Measurements from ENCODE around the gene PMM2.
"Not testable (repeated sequence)": the region's sequence is repeated elsewhere in the genome, so short reads cannot be mapped to it uniquely, and the experiment has no call there.

Gene PMM2

DNA sequence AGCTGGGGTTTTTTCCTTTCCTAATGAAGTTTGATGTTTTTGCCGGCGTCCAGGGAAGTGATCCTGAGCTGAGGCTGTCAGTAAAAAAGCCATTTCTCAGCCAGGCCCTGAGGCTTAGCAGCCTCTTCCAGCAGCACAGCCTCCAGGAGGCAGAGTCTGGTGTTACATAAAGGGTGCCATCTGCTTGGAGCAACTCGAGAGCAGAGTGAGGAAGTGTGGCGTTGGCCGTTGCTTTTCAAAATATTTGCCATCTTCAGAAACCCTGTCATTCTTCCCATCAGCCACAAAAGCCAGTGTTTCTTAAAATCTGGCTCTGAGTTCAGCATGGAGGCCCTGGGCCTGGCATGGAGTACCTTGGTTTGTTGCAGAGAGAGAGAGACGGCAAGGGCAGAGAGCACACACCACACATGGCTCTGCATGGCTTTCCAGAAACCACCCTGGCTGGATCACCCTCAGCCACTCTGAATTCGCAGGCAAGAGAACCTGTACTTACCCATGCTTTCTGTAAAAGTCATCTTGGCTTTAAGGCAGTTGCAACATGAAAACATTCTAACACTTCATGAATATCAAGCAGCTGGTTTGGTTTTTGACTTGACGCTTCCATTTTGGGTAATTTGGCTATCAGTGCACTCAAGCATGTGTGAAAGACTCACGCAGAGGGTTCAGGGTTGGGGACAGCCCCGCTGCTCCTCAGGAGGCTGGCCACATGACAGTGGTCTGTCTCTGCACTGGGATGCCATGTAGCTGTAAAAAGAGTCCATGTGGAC is 21.0 kb downstream of the PMM2 start:
- no peak for DNase-seq (ENCODE audit: low spot score)

- DNase-seq (ENCODE audit: low spot score), result no peak
Measured at GRCh38 chr16:8819411-8820034, 21.9 kb downstream of the PMM2 start.

DNA sequence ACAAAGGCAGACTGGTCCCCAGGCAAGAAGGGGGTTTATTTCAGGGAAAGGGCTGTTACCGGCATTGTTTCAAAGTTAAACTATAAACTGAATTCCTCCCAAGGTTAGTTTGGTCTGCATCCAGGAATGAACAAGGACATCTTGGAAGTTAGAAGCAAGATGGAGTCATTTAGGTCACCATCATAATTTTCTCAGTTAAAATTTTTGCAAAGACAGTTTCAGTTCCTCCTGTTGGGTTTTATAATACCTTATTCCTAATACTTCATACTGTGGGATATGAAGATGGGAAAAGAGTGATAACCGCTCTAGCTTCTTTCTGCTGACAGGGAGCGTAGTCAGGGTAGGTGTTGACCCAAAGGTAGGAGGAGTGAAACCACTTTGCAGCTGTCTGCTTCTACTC is 24.8 kb downstream of the PMM2 start:
- DNase-seq (ENCODE audit: low spot score), result no peak

DNA sequence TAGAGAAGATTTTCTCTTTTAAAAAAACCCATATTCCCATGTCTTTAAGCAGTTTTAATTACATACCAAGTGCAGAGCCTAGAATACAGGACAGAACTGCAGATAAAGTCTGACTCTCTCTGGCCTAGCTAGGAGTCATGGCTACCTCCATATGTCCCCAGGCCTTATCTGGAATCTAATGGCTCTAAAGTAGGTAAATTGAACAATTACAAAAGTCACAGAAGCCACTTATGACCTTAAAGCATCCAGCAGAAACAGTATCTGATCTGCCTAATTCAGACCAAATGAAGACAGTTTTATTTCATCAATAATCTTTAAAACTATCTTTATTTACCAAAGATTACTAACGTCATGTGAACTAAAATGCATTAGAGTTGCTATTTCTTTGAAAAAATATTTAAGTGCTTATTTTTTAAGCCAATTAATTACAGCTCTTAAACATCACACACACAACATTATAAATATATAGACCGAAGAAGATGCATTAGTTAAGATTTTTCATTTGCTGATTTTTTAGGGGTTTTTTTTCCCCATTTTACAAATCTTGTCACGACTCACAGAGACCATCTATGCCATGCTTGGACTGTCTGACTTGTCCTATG is 28.7 kb downstream of the PMM2 start:
- DNase-seq (ENCODE audit: low spot score), result no peak

DNA sequence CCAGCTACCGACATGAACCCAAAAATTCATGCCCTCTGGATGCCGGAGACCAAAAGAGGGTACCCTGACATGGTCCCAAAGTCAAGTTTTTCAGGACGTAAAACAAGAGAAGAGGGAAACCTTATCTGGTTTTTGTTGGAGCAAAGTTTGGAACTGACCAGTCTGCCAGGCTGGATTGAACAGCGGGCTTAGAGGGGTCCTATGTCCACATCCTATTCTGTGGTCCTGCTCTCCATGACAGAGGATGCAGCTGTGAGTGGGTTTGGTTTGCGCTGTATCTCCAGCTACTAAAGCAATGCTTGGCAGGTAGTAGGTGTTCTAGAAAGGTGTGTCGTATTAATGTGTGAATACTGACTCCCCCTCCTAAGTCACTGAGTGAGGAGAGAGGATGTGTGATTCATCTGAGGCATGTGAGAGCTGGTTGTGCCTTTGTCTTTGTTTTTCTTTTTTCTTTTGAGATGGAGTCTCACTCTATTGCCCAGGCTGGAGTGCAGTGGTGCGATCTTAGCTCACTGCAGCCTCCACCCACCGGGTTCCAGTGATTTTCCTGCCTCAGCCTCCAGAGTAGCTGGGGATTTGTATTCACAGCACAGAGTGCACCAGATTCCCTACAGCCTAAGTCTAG is 31.0 kb downstream of the PMM2 start:
- DNase-seq (ENCODE audit: low spot score), result no peak

DNA sequence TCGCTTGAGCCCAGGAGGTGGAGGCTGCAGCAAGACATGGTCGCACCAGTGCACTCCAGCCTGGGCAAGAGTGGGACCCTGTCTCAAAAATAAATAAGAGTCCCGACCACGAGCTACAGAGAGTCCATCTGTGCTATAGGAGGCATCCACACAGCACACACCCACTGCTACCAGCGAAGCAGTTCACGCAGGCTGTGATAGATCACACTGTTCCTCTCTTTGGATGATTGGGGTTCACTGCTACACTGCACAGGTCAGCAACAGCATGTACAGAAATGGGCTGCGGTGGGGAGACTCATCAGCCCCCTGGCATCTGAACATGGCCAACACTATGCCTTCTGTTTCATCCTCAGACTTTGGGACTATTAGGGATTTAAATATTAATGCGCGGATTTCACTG is 33.8 kb downstream of the PMM2 start:
- DNase-seq (ENCODE audit: low spot score), result no peak

- DNase-seq (ENCODE audit: low spot score), result no peak
Measured at GRCh38 chr16:8831871-8832716, 34.5 kb downstream of the PMM2 start.

GRCh38 chr16:8832717-8833105 is 35.1 kb downstream of the PMM2 start:
- no peak for DNase-seq (ENCODE audit: low spot score)

DNA sequence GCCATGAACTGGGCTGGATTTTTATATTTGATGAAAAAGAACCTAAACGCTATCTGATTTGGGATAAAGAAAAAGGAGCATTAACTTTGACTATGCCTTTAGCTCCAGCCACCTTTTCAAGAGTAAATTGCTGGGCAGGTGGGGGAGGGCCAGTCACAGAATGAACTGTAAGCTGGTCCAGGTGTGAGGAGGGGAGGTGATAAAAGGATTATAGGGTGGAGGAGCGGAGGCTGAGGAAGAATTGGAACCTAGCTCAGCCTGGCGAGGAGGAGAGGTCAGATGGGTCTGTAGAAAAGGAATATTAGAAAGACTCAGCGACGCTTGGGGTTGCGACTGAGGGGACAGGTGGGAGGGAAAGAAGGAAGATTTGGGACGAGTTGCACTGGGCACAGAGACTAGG is 39.2 kb downstream of the PMM2 start:
- not testable (repeated sequence) for DNase-seq (ENCODE audit: low spot score)

GRCh38 chr16:8837594-8837993 is 40.0 kb downstream of the PMM2 start:
- not testable (repeated sequence) for DNase-seq (ENCODE audit: low spot score)

DNA sequence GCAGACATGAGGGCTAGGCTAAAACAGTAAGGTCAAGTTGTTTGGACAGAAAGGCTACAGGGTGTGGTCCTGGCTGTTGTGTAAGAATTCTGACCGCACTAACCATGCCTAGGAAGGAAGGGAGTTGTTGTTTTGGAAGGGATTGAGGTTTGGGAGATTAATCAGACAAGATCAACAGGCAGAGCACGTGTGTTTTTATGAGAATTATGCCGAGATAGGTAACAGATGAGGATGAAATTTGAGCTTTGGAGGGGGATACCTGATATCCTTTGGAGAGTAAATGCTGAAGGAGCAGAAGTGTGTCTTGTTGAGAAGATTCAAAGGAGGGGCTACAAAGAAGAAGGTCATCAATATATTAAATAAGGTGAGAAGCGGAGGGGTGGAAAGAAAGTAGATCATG is 44.4 kb downstream of the PMM2 start:
- not testable (repeated sequence) for DNase-seq (ENCODE audit: low spot score)

- not testable (repeated sequence) for DNase-seq (ENCODE audit: low spot score)
Measured at GRCh38 chr16:8843296-8843695, 45.7 kb downstream of the PMM2 start.

DNA sequence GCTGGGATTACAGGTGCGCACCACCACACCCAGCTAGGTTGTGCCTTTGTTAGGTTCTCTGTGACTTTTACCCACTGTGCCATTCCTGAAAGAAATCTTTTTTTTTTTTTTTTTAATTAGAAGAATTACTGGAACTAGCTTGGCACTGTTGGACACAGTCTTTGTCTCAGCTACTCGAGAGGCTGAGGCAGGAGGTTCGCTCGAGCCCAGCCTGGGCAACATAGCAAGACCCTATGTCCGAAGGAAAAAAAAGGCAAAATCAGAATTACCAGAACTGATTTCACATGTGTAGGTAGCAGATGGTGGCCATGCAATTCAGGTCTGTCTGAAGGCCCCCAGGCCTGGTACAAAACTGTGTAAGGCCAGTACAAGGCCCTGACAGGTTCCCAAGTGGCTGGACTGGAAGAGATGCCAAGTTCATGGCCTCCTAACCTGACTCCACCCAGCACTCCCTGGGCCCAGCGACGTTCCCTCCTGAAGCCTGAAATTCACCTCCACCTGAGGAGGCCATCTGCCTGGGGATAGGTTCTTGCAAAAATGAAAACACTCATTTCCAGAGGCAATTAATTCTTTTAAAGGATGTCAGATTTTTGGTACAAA is 48.2 kb downstream of the PMM2 start:
- DNase-seq (ENCODE audit: low spot score), result no peak

- no peak for DNase-seq (ENCODE audit: low spot score)
Measured at GRCh38 chr16:8846401-8846932, 48.8 kb downstream of the PMM2 start.

GRCh38 chr16:8847145-8847544 is 49.5 kb downstream of the PMM2 start:
- DNase-seq (ENCODE audit: low spot score), result no peak

DNA sequence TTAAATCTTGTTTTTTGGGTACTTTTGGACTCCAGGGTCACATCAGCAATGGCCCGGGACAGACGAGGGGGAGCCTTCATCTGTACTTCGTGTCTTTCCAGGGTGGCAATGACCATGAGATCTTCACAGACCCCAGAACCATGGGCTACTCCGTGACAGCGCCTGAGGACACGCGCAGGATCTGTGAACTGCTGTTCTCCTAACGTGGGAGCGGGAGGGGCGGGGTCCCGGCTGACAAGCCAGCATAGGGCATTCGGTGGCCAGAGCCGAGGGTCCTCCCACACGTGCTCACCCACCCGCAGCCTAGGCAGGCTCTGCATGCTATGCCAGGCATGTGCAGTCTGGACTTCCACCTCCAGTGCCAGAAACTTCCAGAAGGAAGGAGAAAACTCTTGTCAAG is 50.0 kb downstream of the PMM2 start:
- DNase-seq (ENCODE audit: low spot score), result no peak

DNA sequence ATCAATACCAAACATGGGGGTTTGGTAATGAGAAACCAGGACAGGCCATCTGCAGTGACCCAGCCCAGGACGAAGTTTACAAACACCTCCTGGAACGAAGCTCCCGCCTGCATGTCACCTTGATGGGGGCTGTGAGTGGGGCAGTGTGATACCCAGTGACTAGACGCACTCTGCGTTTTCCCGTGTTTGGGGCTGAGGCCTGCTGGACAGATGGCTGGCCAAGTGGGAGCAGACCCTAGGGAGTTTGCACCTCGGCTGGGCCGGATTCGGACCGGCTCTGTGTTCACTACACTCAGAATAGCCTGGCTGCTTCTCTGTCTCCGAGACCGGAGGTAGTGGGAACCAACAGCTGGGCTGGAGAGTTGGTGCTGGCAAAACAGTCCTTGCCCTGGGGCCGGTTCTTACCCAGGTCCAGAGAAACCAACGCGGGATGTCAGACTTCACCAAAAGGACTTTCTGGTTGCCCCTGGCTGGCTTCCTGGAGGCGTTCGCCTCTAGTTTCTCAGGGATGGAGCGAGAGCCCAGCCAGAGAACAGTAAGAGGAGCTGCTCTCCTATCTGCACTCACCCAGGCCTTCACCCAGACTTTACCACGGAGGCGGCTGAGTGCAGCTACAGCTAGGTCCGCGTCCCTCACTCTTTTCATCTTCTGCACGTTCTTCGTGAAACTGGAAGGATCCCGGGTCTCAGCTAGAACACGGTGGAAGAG is 50.7 kb downstream of the PMM2 start:
- no peak for DNase-seq (ENCODE audit: low spot score)

GRCh38 chr16:8848939-8849391 is 51.3 kb downstream of the PMM2 start:
- DNase-seq (ENCODE audit: low spot score), result no peak

GRCh38 chr16:8849411-8850011 is 51.9 kb downstream of the PMM2 start:
- no peak for DNase-seq (ENCODE audit: low spot score)

- DNase-seq (ENCODE audit: low spot score), result no peak
Measured at GRCh38 chr16:8850279-8850885, 52.7 kb downstream of the PMM2 start.

Data from Ammon's horn (tissue), 1 donor.